ENCODE data around the gene F2RL2. TPM values are rescaled to one million over a fixed set of nuclear protein-coding genes. Genes with fewer than 3 reads are reported as not detected.

Gene F2RL2
- total RNA-seq, 1 experiment from 2014 or later: not detected

- Histone ChIP-seq H3K9ac (ENCODE audit: extremely low read depth, insufficient read length, low read length) (no peak overlapping the region), H2AK5ac (ENCODE audit: insufficient read length, low read length) (no peak overlapping the region), H3K27ac (ENCODE audit: insufficient read length, low read depth, low read length) (no peak overlapping the region), H2BK120ac (ENCODE audit: low read depth, low read length, poor library complexity, severe bottlenecking) (no peak overlapping the region), H4K8ac (replicated peaks; ENCODE audit: insufficient read length, low read depth, low read length) (no peak overlapping the region), H2BK5ac (ENCODE audit: insufficient read length, low read length) (no peak overlapping the region), H3K23ac (ENCODE audit: insufficient read length, low read depth, low read length) (no peak overlapping the region), H3K14ac (ENCODE audit: insufficient read depth, low read length) (no peak overlapping the region), H3K79me1 (ENCODE audit: insufficient read depth, low read depth, low read length, poor library complexity, severe bottlenecking) (no peaks in the 10 kb centered on the region), H4K91ac (ENCODE audit: insufficient read length, low read depth, low read length) (no peak overlapping the region), H3K4me2 (ENCODE audit: insufficient read depth, insufficient read length, low read length) (no peak overlapping the region), H2BK15ac (ENCODE audit: low read depth, low read length) (no peak overlapping the region), H2AFZ (ENCODE audit: low read length) (no peak overlapping the region), H3K4ac (ENCODE audit: low read depth, low read length) (no peak overlapping the region), H3K56ac (ENCODE audit: insufficient read length, low read depth, low read length) (no peak overlapping the region), H3K27me3 (ENCODE audit: insufficient read depth, low read length) (no peaks in the 10 kb centered on the region), H3T11ph (ENCODE audit: low read length) (no peak overlapping the region), H4K5ac (ENCODE audit: insufficient read length, low read depth, low read length) (no peak overlapping the region), H4K20me1 (ENCODE audit: control insufficient read depth, insufficient read depth, insufficient read length) (no peaks in the 10 kb centered on the region), H3K79me2 (ENCODE audit: insufficient read depth, low read length) (no peaks in the 10 kb centered on the region), H2BK12ac (ENCODE audit: insufficient read length, low read depth, low read length) (no peak overlapping the region), H2BK20ac (ENCODE audit: low read depth, low read length, poor library complexity, severe bottlenecking) (no peak overlapping the region), H3K4me1 (ENCODE audit: insufficient read depth, low read length) (peaks cover 3% of the 10 kb centered on the region; the same call in 1 of the 2 replicates), H3K9me3 (ENCODE audit: control insufficient read depth, low read depth, low read length) (no peaks in the 10 kb centered on the region), H3K23me2 (ENCODE audit: insufficient read length, low read depth, low read length, poor library complexity, severe bottlenecking) (no peaks in the 10 kb centered on the region), H3K18ac (ENCODE audit: insufficient read length, low read depth, low read length) (no peak overlapping the region)
- H3K27ac Mint-ChIP-seq: no peak overlapping the region
- no CpG with 5 or more reads among the region's 4 CpGs for WGBS (ENCODE audit: extremely low coverage, insufficient read length, low lambda C conversion rate)
- H3K4me3 Mint-ChIP-seq: no peak overlapping the region
- DNase-seq: no peak
- no peaks in the 10 kb centered on the region for H3K4me1 Mint-ChIP-seq
- TF ChIP-seq, protein P1, sequence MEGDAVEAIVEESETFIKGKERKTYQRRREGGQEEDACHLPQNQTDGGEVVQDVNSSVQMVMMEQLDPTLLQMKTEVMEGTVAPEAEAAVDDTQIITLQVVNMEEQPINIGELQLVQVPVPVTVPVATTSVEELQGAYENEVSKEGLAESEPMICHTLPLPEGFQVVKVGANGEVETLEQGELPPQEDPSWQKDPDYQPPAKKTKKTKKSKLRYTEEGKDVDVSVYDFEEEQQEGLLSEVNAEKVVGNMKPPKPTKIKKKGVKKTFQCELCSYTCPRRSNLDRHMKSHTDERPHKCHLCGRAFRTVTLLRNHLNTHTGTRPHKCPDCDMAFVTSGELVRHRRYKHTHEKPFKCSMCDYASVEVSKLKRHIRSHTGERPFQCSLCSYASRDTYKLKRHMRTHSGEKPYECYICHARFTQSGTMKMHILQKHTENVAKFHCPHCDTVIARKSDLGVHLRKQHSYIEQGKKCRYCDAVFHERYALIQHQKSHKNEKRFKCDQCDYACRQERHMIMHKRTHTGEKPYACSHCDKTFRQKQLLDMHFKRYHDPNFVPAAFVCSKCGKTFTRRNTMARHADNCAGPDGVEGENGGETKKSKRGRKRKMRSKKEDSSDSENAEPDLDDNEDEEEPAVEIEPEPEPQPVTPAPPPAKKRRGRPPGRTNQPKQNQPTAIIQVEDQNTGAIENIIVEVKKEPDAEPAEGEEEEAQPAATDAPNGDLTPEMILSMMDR (conservative IDR thresholded peaks at IDR 0.05): no peak
- H3K36me3 Mint-ChIP-seq (ENCODE audit: insufficient read depth in 1 of 3, low read depth in 3 of 3): no peaks in the 10 kb centered on the region
- H3K9me3 Mint-ChIP-seq: no peaks in the 10 kb centered on the region
- no peaks in the 10 kb centered on the region for H3K27me3 Mint-ChIP-seq (ENCODE audit: low read depth)
These were observed 46.2 kb downstream of the F2RL2 start for GRCh38 chr5:76576996-76577395.

Data from H9 (cell line).